Thoracic aorta (tissue), 2 donors: ENCODE results near the gene IFITM2. TPM values are rescaled to one million over a fixed set of nuclear protein-coding genes. Genes with fewer than 3 reads are reported as not detected.

ENCODE experiments used
- ATAC-seq: fragments of 150-250 bp; one replicate; pipeline ENCODE4 v1.8.0; 2017; ENCODE audit warnings: low read depth; ENCODE audit not compliant: insufficient number of reproducible peaks, low FRiP score
- DNase-seq: peaks from one replicate; pipeline ENCODE4 v3.0.0-alpha.2; 2020; ENCODE audit warnings: low spot score
- H3K27ac ChIP-seq, 2 donors: fragments of 200-600 bp; sonication (generic); 1 replicate in 1 of 2; 2 replicates in 1 of 2; pipeline ENCODE4 v1.5.1; 2016; ENCODE audit warnings: mild to moderate bottlenecking in 2 of 2, moderate library complexity in 2 of 2
- H3K27me3 ChIP-seq: fragments of 200-600 bp; sonication (generic); replicated peaks from 2 replicates; pipeline ENCODE4 v1.6.0; 2016; ENCODE audit warnings: mild to moderate bottlenecking; ENCODE audit not compliant: insufficient read depth
- H3K36me3 ChIP-seq: fragments of 200-600 bp; sonication (generic); one replicate; pipeline ENCODE4 v1.5.1; 2016
- H3K4me1 ChIP-seq, 2 donors: fragments of 200-600 bp; sonication (generic); 1 replicate in 1 of 2; 2 replicates in 1 of 2; pipeline versions ENCODE4 v1.5.1 to v1.6.0; 2016; ENCODE audit warnings: low read depth in 2 of 2, mild to moderate bottlenecking in 1 of 2; ENCODE audit not compliant: control insufficient read depth in 1 of 2
- H3K4me3 ChIP-seq: fragments of 200-600 bp; sonication (generic); 2 replicates; pipeline ENCODE4 v1.5.1; 2016; ENCODE audit warnings: mild to moderate bottlenecking
- H3K9me3 ChIP-seq: fragments of 200-600 bp; sonication (generic); 2 replicates; pipeline ENCODE4 v1.5.1; 2016
- CTCF ChIP-seq: fragments of 200-600 bp; sonication (generic); IDR thresholded peaks from one replicate; pipeline ENCODE4 v1.5.1; 2019; ENCODE audit warnings: antibody characterized with exemption
- total RNA-seq, 2 donors: library from RNA; depleted of rRNA; stranded (reverse); fragments of >200 nt; gene quantifications; one replicate each; pipeline versions ENCODE4 v1.1.0 to v1.2.3, GENCODE V29; 2016

Gene IFITM2
- total RNA-seq, 2 donors from 2014 or later = 275 to 477 TPM

- DNase-seq (no peak), ATAC-seq (no peak)
- Histone ChIP-seq H3K9me3 (no peaks in the 10 kb centered on the region), H3K4me3 (no peak overlapping the region), H3K4me1 (peaks cover 0 to 8% of the 10 kb centered on the region in 2 donors), H3K27me3 (no peaks in the 10 kb centered on the region), H3K27ac (no peak overlapping the region), H3K36me3 (no peaks in the 10 kb centered on the region)
- TF ChIP-seq CTCF = no peak
Observed at GRCh38 chr11:299951-300735, 7.5 kb upstream of the IFITM2 start.

DNA sequence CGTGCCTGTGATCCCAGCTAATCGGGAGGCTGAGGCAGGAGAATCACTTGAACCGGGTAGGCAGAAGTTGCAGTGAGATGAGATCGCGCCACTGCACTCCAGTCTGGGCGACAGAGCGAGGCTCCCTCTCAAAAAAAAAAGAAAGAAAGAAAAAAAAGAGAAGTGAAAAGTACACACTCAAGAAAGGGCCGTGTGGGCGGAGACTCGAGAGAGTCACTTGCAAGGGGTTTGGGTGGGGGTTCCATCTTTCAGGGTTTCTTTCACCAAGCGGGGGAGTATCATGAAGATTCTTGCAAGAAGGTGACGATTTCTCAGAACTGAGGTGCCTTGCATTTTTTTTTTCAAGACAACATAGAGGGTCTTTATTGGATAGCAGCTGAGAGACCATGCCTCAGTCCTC lies 4.3 kb upstream of the IFITM2 start:
- Histone ChIP-seq H3K4me3 (no peak overlapping the region), H3K27ac (no peak overlapping the region), H3K4me1 (peaks cover 0 to 18% of the 10 kb centered on the region in 2 donors), H3K27me3 (no peaks in the 10 kb centered on the region), H3K9me3 (no peaks in the 10 kb centered on the region), H3K36me3 (no peaks in the 10 kb centered on the region)
- ATAC-seq (no peak), DNase-seq (no peak)
- TF ChIP-seq CTCF = no peak

DNA sequence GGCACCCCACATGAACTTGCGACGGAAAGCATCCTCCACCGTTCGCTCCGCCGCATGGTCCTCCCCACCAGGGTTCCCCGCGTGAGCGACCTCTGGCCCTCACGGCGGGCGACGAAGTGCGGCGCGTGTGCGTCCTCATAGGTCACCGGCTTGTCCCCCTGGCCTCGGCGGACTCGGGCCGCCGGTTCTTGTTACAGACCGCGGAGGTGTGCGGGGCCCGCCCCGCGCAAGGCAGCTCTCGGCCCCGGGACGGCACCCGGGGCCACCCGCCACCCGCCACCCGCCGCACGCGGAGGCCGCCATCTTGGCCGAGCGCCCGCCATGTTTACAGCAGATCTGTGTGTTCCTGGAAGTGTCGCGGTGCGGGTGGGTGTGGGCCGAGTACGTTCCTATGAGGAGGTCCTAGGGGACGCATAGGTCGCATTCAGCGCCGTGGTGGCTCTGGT lies 3.5 kb upstream of the IFITM2 start:
- Histone ChIP-seq H3K27me3 (no peaks in the 10 kb centered on the region), H3K27ac (no peak overlapping the region), H3K9me3 (no peaks in the 10 kb centered on the region), H3K4me1 (peaks cover 0 to 22% of the 10 kb centered on the region in 2 donors), H3K36me3 (no peaks in the 10 kb centered on the region), H3K4me3 (no peak overlapping the region)
- no peak for TF ChIP-seq CTCF
- DNase-seq = no peak
- no peak for ATAC-seq

- peak overlapping the region in 1 of 2 donors; percentile 18 for H3K27ac ChIP-seq
- no peak overlapping the region for H3K4me3 ChIP-seq
- no peak for DNase-seq
- H3K27me3 ChIP-seq = no peaks in the 10 kb centered on the region
- no peaks in the 10 kb centered on the region for H3K36me3 ChIP-seq
- peak; percentile 54 for TF ChIP-seq CTCF
- H3K9me3 ChIP-seq = no peaks in the 10 kb centered on the region
- no peak for ATAC-seq
- peaks cover 6 to 29% of the 10 kb centered on the region in 2 donors for H3K4me1 ChIP-seq
Observed at GRCh38 chr11:304915-305843, 2.4 kb upstream of the IFITM2 start.

- H3K27me3 ChIP-seq = no peaks in the 10 kb centered on the region
- TF ChIP-seq CTCF = no peak
- DNase-seq (no peak), ATAC-seq (no peak)
- peaks cover 6 to 29% of the 10 kb centered on the region in 2 donors for H3K4me1 ChIP-seq
- no peaks in the 10 kb centered on the region for H3K36me3 ChIP-seq
- peak overlapping the region; percentile 18 to 58 for H3K27ac ChIP-seq
- no peaks in the 10 kb centered on the region for H3K9me3 ChIP-seq
- H3K4me3 ChIP-seq = no peak overlapping the region
Observed at GRCh38 chr11:305844-306211, 1.8 kb upstream of the IFITM2 start.
